DMS153 treated with DMSO at 0.1 percent for 48 hours (cell line): ENCODE measurements around the gene STARD5.
"Not testable (repeated sequence)": the region's sequence is repeated elsewhere in the genome, so short reads cannot be mapped to it uniquely, and the experiment has no call there.

ENCODE experiments used
- DNase-seq: peaks from one replicate; lab custom pipeline; 2025; ENCODE audit not compliant: unreplicated experiment; lab: John Stamatoyannopoulos, UW

The STARD5 gene

DNA sequence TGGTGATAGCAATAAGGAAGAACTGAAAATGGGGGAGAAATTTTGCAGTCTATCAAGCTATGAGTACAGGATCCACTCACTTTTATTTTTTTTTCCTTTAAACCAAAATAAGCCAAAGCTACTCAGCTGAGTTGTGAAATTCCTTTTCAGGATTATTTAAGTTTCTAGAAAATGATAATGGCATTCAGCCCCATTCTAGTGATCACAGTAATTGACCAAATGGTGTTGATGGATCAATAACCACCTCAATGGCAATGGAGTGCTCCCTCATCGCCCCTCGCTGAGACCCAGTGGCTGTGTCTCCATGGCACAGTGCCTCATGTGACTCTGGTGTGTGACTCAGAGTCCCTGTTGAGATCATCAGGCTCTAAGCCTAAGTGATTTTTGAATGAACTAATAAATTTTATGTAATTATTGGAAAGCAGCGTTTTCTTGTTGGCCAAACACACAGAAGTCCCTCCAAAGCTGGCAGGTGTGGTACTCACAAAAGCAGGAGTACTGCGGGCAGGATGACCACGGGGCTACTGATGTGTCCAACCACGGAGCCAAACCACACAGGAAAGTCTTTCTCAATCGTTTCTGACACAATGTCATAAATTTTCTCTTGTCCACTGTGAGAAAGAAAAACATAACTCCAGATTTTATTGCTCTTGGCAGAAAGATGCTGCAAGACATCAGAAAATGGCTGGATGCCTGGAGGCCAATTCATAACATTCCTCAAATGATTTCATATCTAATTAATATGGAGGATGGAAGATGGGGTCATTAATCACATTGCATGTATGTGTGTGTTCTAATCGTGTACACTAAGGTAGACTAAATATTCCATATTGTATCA is 14.4 kb upstream of the STARD5 start:
- DNase-seq, result no peak

DNA sequence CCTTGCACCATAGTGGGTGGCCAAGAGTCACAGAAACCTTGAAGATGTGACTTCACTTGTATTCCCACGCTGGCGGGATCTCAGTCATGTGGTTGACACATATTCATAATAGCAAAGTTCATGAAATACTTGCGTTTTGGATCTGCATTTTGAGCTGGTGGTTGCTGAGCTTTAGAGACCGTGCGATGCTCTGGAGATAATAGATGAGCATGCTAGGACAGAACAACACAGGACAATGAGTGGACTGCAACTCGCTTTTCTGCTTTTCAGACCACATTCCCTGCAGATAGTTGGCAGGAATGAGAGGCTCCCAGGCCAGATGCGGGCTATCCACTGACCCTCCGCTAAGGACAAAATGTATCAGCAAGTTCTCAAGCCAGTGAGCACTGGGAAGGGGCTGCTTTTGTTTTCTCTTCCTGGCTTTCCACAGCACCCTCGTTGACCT is 13.8 kb upstream of the STARD5 start:
- no peak for DNase-seq

GRCh38 chr15:81337241-81337640 is 13.3 kb upstream of the STARD5 start:
- no peak for DNase-seq

DNA sequence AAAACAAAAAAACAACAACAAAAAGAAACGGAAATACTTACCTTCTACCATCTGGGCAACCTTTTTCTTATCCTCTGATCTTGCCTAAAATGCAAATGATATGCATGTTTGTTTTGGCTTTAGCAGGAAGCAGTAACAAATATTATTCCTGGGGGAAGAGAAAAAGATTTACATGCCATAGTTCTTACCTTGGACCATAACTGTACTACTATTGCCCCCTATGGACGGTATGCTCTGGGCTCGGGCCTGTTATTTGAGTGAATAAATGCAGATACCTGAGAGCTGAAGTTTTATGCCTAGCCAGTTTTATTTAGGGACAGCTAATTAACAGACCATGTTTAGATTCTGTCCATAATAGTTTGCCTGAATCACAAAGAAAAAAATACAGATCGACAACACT is 12.6 kb upstream of the STARD5 start:
- DNase-seq, result no peak

DNA sequence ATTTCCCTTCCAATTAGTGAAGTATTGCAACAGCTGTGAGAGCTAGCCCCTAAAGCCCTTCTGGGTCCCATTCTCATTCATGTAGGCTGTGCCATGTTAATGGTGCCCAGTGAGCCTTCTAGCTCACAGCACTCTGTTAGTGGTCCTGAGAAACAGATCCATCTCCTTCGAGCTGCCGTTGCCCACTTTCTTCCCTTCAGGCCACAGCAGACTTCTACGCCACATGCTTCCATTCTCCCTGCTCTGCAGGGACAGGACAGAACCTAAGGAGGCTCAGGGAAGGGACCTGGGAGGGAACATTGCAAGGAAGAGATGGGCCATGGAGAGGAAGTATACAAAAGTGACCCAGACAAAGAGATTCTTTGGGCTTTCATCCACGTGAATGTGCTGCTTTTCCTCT is 11.7 kb upstream of the STARD5 start:
- DNase-seq, result no peak

DNA sequence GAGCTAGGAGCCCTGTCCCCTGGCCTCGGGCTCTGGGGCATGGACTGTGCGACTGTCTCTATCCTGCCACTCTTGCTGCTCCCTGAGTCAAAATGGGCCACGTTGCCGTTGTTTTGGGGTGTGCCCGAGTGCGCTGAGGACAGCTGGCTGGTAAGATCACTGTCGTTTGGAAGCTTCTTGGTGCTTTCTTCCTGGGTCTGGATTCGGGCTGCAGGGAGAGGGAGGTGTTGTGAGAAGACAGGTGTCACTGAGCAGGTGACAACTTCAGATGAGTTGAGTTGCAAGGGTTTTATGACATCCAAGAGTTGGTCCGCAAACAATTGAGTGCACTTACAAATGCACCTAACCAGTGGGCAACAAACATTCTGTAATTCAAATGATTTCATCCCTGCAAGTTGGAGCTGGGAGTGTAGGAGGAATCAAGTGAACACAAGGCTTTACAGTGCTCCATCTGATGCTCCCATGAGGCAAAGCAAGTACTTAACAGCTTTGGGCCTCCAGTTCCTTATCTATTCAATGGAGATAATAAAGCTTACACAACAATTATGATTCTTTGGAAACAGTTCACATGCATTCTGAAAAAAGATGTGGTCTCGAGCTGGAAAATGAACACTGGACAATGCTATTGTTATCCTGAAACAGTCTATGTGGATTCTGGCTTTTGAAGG is 11.0 kb upstream of the STARD5 start:
- no peak for DNase-seq

DNA sequence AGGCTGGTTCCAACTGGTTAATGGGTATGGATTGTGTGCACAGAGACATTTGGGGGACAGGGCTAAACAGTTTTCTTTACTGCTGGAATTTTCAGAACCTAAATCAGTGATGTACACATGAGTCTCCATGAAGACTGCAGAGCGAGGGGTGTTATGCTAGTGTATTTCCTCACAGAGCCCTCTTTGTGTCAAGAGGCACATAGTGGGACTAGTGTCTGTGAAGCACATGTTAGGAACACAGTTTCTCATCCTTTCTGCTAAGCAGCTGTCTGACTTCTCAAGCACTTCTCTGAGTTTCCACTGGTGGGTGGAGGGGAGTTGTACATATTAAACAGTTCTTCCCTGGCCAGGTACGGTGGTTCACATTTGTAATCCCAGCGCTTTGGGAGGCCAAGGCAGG is 9.4 kb upstream of the STARD5 start:
- no peak for DNase-seq

DNA sequence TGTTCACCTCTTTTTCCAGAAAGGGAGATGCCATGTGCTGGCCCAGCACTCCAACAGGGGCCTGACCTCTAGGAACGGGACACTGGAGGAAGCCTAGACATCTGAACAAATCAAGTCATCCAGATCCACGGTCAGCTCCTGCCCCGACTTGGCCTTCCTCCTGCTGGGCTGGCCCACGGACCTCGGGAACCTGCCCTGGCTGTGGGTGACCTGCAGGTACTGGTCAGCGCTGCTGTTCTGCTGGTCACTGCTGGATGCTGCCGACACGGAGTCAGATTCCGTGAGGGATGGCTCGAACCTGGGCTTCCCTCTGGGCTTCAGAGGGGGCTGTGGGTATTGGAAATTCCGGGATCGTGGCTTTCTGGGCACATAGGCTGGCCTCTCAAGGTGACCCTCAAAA is 8.4 kb upstream of the STARD5 start:
- no peak for DNase-seq

DNA sequence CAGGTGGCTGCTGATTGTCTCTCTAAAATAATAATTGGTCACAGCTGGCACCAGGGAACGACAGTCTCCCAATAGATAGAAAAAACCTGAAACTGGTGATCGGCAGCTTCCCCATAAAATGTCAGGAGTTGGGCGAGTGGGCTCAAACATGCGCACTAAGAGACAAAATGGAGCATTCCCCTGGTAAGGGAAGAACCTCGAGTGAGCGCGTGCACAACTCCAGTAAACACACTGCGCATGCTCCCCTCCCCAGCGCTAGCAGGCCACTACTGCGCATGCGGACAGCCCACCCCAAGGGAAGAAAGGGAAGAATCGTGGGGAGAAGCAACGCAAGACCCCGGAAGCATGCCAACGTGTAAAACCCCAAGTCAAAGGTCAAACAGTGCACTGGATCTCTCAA is 7.7 kb upstream of the STARD5 start:
- no peak for DNase-seq

DNA sequence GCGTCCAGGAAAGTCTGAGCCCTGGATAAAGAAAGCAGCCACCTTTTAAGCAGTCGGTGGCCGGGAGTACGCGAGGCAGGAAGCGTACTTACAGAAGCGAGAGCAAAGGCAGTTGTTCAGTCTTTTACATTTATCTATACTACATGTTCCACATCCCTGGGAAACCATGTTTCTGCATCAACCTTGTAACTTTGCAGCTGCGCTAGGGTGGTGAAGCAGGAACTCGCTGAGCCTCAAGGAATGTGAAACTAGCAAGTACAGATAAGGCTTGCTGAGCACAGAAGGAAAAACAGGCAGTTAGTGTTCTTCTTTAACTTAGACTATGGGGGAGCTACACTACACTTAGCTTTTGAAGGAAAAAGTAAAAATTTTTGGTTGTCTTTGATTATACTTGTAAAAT is 7.2 kb upstream of the STARD5 start:
- DNase-seq, result not testable (repeated sequence)

DNA sequence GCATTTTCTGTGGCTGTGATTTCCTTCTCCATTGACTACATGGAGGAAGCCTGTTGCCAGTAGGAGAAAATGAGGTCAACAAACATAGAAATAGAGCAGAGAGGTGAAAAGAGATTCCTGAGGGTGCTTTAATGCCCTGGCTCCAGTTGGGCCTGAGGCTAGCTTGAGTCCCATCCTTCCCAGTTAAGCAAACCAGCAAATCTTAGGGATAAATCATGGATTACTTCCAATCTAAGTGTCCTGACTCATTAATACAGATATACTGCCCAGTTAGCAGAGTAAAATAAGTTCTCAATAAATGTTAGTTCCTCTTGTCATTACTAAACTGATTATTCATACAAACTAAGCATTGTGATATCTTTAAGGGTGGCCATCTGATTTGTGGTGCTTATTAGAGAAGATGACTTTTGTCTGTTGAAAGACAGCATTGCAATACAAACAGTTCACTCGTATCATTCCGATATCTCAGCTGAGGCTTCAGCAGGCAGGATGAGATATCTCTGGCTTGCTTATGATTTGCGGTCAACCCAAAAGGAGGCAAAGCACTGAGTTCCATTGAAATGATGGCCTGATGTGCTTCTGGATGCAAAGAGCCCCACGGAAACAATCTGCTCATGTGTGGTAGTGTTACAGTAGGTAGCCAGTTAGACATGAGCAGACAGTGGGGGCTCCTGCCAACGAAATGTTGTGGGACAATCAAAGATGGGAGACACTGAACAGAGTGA is 6.6 kb upstream of the STARD5 start:
- no peak for DNase-seq

DNA sequence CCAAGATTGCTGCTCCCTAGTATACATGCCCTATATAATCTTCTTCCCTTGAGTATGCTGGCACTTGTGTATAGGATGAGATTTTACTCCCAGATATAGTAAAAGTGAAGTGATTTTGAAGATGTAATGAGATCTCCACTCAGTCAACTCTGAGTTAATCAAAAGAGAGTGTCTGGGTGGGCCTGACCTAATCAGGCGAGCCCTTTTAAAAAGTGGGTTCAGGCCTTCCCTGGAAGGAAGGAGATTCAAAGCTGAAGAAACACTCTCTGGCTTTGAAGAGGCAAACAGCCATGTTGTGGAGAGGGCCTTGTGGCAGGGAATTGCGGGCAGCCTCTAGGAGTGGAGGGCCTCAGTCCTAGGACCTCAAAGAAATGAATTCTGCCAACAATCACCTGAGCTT is 5.5 kb upstream of the STARD5 start:
- no peak for DNase-seq

- DNase-seq, result no peak
Measured at GRCh38 chr15:81327516-81327915, 3.6 kb upstream of the STARD5 start.

DNA sequence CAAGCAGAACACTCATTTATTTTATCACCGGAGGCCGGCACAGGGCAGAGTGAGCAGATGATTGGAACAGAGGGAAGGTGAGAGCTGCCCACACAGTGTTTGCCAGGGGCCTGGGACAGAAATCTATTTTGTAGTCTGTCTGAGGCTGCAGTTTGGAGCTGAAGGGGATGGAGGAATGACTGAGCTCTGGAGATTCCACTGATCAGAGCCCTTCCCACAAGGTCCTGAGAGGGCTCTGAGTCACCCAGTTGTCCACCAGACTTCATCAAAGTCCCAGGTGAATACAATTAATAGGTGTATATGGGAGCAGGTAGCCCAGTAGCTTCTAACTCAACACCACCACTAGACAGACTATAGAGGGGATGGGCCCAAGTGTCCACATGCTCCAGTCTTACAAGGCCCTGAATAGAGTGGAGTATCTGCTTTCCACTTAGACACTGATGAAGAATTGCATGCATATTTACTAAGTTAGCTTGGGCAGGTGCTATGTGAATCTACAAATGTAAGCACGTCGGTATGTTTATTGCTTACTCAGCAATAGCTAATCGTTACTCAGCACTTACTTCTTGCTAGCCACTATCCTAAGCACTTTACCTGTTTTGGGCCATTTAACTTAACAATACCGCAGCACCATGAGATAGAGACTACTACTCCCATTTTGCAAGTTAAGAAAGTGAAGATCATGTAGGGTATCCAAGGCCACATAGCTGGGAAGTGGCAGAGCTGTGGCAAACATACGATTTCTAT is 2.7 kb upstream of the STARD5 start:
- no peak for DNase-seq

GRCh38 chr15:81323559-81323943 is 390 bp downstream of the STARD5 start:
- DNase-seq, result no peak

- DNase-seq, result no peak
Measured at GRCh38 chr15:81322676-81323253, 1.2 kb downstream of the STARD5 start.

GRCh38 chr15:81321667-81322066 is 2.3 kb downstream of the STARD5 start:
- no peak for DNase-seq

DNA sequence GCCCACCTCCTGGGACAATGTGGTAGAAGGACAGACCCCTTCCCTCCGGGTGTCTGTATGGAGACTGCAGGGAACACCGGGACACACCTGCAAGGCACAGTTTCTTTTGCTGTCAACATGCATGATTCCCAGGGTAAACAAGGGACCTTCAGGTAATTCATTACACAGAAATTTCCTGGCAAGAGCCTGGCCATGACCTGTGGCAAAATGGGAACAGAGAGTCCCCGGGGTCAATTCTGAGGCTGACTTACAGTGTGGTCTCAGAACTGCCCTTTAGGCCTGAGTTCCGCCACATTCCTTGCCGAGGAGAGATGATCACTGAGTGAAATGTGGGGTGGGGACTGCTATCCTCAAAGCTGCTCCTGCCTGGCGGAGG is 6.3 kb downstream of the STARD5 start:
- no peak for DNase-seq

DNA sequence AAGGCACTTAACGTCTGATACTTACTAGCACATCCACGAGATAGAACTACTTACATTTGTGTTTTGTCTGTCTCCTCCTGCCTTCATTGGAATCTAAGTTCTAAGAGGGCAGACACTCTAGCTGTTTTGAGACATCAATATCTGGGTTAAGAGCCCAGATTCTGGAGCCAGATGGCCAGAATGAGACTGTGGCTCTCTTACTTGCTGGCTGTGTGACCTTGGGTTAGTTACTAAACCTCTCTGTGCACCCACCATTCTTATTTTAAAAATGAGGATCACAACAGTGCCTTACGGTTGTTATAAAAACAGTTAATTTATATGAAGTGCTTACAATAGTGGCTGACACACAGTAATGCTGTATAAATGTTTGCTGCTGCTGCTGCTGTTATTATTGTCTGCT is 7.7 kb downstream of the STARD5 start:
- no peak for DNase-seq

GRCh38 chr15:81315452-81316175 is 8.3 kb downstream of the STARD5 start:
- no peak for DNase-seq
